IPS-18c (cell line): Measurements from ENCODE around the gene HNRNPR.
"Not testable (repeated sequence)": the region's sequence is repeated elsewhere in the genome, so short reads cannot be mapped to it uniquely, and the experiment has no call there.

ENCODE experiments used
- H3K4me3 ChIP-seq: 2 replicates; pipeline ENCODE4 v1.7.0; 2013; ENCODE audit warnings: low read depth, mild to moderate bottlenecking, low read length, moderate library complexity; ENCODE audit not compliant: insufficient read depth
- H3K9me3 ChIP-seq: one replicate; pipeline ENCODE4 v1.6.1; 2013; ENCODE audit warnings: mild to moderate bottlenecking, low read length, moderate library complexity; ENCODE audit not compliant: control insufficient read depth, insufficient read depth

The HNRNPR gene

DNA sequence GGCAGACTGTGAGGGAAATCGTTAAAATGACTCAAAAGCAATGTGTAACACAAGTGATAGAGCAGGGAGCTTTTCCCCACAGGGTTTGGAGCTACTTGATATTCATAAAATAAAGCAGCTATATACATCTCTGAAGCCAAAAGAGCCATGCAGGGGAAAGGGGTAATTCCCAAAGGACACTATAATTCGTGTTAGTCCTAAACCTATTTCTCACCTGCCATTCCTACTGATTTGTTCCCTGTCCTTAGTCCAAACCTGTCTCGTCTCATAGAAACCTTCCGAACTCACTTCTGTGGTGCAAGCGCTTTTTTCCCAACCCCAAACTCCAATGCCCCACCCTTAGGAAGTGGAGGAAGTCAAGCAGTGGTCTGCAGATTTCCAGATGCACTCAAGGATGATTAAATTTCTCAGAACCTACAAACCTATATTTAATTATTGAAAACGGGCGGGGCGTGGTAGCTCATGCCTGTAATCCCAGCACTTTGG, 946 bp upstream of the HNRNPR start:
- Histone ChIP-seq H3K9me3 (no peaks in the 10 kb centered on the region), H3K4me3 (peak overlapping the region; percentile 49)

- no peaks in the 10 kb centered on the region for H3K9me3 ChIP-seq
- peak overlapping the region; percentile 74 for H3K4me3 ChIP-seq
These were observed 618 bp downstream of the HNRNPR start for GRCh38 chr1:23343221-23344110.

DNA sequence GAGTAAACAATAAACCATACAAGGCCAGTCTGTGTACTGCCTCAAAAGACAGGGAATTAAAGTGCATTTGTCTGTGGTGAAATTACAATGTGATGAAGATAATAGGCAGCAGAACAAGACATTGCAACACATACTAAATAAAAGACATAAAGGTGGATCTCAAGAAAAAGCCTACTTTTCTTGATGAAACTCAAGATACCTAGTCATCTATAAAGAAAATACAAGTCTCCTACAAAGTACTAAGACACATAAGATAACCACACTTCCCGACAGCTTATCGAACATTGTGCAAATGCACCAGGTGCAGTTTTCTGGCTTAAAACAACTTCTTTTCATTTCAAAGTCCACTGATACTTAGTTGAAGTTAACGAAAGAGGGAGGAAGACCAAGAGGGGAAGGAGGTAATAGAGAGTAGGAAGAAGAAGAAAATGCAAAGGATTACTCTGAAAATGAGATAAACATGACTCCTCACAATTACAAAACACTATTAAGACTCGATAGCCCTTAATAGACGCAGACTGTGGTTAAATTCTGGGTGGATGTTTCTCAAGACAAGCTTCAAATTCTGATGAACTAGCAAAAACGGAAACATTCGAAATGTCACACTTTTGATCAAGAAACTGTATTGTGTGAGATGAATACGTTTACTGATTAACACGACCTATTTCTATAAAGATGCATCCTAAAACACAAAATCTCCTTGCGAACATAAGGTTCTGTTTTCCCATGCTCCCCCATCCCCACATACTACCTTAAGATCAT, 2.0 kb downstream of the HNRNPR start:
- H3K9me3 ChIP-seq = no peaks in the 10 kb centered on the region
- H3K4me3 ChIP-seq = peak overlapping the region; percentile 74; the same call in 1 of the 2 replicates

DNA sequence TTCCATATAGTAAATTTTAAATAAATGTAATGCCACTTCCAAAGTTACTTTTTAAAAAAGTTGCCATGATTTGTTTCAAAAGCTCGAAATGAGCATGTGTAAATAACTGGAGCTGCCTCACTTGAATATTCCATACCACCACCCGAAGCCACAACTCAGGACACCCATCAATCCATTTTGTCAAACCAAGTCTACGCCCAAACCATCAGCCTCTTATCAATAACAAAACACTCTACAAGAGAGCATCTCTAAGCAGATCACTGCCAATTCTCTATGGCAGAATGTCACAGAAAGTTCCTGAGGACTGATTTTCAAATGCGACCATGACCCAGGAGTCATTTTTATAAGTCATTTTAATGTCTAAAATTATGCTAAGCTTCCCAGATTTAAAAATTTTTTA, 4.5 kb downstream of the HNRNPR start:
- Histone ChIP-seq H3K4me3 (no peak overlapping the region), H3K9me3 (no peaks in the 10 kb centered on the region)

DNA sequence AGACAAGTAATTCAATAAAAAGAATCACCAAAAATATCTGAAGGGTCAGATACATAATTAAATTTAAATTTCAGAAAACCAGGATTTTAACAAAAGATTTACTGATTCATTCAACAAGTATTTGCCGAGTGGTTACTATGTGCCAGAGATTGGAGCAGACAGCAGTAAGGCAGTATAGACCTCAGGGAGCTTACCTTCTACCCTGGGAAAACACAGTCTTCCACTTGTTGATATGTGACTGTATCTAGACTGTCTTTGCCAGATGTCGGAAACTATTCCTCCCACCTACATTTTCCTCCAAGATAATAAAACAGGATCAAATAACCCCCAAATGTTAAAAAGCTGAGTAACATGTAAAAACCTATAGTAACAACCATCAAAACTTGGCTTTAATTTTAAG, 6.2 kb downstream of the HNRNPR start:
- Histone ChIP-seq H3K9me3 (no peaks in the 10 kb centered on the region), H3K4me3 (no peak overlapping the region)

GRCh38 chr1:23331713-23332112, 12.4 kb downstream of the HNRNPR start:
- Histone ChIP-seq H3K4me3 (no peak overlapping the region), H3K9me3 (no peaks in the 10 kb centered on the region)

DNA sequence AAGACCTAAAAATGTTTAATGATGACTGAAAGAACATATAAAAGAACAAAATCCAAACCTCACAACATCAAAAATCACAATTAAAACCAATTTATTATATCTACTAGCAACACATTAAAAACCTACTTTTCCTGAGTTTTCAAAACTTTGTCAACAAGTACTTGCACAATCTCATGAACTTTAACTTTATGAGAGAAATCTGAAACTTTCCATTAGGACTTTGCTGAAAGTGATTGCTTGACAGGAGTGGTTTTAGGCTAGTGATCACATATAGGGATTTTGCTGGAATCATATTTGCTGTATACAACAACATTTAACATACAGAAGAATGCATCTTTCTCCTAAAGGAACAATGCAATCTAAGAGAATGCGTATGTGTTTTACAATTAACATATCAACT, 13.2 kb downstream of the HNRNPR start:
- no peaks in the 10 kb centered on the region for H3K9me3 ChIP-seq
- H3K4me3 ChIP-seq = no peak overlapping the region

- H3K4me3 ChIP-seq = no peak overlapping the region
- H3K9me3 ChIP-seq = no peaks in the 10 kb centered on the region
These were observed 18.7 kb downstream of the HNRNPR start for GRCh38 chr1:23325393-23325792.

DNA sequence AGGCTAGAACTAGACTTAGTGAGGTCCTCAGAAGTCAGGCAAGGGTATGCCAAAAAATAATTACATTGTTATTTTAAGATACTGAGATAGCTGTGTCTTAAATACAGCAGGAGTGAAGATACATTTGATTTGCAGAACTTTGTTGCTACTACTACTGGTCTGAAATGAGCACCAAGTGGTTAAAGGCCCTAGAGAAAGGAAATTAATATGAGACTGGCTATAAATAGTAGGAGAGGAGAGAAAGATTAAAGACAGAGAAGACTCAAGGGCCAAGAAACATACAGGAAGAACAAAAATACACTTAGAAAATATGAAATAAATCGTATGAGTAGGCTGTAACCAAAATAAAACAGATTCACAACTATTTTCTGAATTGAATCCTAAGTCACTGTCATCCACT, 21.3 kb downstream of the HNRNPR start:
- no peak overlapping the region for H3K4me3 ChIP-seq
- no peaks in the 10 kb centered on the region for H3K9me3 ChIP-seq

DNA sequence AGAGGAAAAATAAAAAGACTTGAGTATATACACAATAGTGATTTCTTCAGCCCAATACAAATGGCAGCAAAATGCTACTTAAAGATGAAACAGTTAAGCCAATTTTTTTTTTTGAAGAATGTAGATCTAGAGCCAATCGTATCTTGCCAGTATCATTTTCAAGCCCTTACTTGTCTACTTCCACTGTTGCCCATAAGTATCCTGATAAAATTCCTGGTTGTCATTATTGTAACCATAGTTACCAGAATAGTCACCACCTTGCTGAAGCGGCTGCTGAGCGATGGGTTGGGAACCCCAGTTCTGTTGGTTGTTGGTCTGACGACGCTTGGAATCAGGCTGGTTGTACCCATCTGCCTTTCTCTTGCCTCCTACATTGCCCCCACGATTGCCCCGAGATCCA, 33.8 kb downstream of the HNRNPR start:
- H3K9me3 ChIP-seq, H3K4me3 ChIP-seq: not testable (repeated sequence)

GRCh38 chr1:23304140-23304620, 39.9 kb downstream of the HNRNPR start:
- Histone ChIP-seq H3K4me3 (no peak overlapping the region), H3K9me3 (no peaks in the 10 kb centered on the region)

- Histone ChIP-seq H3K4me3 (no peak overlapping the region), H3K9me3 (no peaks in the 10 kb centered on the region)
These were observed 40.6 kb downstream of the HNRNPR start for GRCh38 chr1:23303524-23303923.

GRCh38 chr1:23296931-23297330, 47.2 kb downstream of the HNRNPR start:
- Histone ChIP-seq H3K4me3 (no peak overlapping the region), H3K9me3 (no peaks in the 10 kb centered on the region)

DNA sequence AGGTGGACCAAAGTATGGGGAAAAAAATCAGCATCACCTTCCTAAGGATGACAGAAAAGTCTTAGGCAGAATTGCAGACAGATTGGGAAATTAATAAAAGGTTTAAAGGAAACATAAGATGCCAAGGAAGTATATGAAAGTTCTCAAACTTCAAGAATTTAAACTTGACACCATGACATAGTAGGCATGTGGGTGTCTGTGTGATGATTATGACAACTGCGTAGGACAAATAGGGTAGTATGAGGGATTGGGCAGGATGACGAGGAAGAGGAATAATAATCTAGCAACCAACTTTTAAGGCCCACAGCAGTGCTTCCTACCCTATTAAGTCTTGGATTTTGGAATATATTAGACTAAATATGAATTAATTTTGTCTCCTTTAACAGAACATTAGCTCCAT, 52.4 kb downstream of the HNRNPR start:
- Histone ChIP-seq H3K9me3 (no peaks in the 10 kb centered on the region), H3K4me3 (no peak overlapping the region)

- Histone ChIP-seq H3K4me3 (no peak overlapping the region), H3K9me3 (no peaks in the 10 kb centered on the region)
These were observed 53.1 kb downstream of the HNRNPR start for GRCh38 chr1:23290836-23291565.

GRCh38 chr1:23288671-23289070, 55.4 kb downstream of the HNRNPR start:
- no peaks in the 10 kb centered on the region for H3K9me3 ChIP-seq
- H3K4me3 ChIP-seq = no peak overlapping the region

DNA sequence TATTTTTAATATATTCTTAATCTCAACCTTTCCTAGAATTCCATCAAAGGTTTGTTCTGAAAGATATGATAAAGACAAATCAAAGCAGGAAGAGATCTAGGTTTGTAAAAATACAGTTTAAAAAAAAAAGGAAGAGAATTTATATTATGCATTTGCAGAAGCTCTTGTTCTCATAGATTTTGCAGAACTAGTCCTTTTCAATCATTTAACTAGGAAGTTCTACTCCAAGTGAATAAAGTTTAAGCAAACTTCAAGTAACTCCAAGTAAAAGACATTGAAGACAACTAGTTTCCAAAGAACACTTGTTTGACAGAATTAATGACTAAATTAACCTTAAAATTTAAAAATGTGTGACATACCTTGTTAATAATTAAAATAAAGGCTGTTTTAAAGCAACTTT, 55.9 kb downstream of the HNRNPR start:
- Histone ChIP-seq H3K9me3 (no peaks in the 10 kb centered on the region), H3K4me3 (no peak overlapping the region)
